ENCODE measurements around the gene BCKDHB. TPM values are rescaled to one million over a fixed set of nuclear protein-coding genes. Genes with fewer than 3 reads are reported as not detected.

Gene BCKDHB
- 44.6 TPM for total RNA-seq

GRCh38 chr6:80106418-80107235, at the start of gene BCKDHB:
Gene BCKDHB (plus strand): TSS chr6:80106671. CDS start chr6:80106694, 23 bp downstream.

Other genes starting within 250 kb of the BCKDHB start
- gene ELOVL4, start 159.1 kb upstream of the BCKDHB start, total RNA-seq, result 2.3 TPM
- 8.5 TPM for gene TTK, start 102.0 kb upstream of the BCKDHB start, total RNA-seq